Activated naive CD4-positive, alpha-beta T cell treated with anti-CD3 and anti-CD28 coated beads, Interleukin-2, amount 10 ng/mL, durations not matched to agents 7 days and 5 days (primary cell): ENCODE results near the gene CSNK1G2.

ENCODE experiments used
- CTCF ChIA-PET: fragments of 350-600 bp; sonication (Branson Sonifier 250); formaldehyde crosslinking; loops from one replicate; lab custom pipeline; 2021; ENCODE audit warnings: antibody characterized with exemption; lab: Charles Lee
- DNase-seq: peaks from one replicate; pipeline ENCODE4 v3.0.0-alpha.2; 2020
- H3K27ac Mint-ChIP-seq: one replicate; pipeline ENCODE4 v1.8.0; 2021; ENCODE audit warnings: mild to moderate bottlenecking, moderate library complexity, mixed read lengths
- H3K27me3 Mint-ChIP-seq: one replicate; pipeline ENCODE4 v1.8.0; 2021; ENCODE audit warnings: mild to moderate bottlenecking, mixed read lengths
- H3K36me3 Mint-ChIP-seq: one replicate; pipeline ENCODE4 v1.8.0; 2021; ENCODE audit warnings: mixed read lengths
- H3K4me1 Mint-ChIP-seq: one replicate; pipeline ENCODE4 v1.8.0; 2021; ENCODE audit warnings: mixed read lengths
- H3K4me3 Mint-ChIP-seq: one replicate; pipeline ENCODE4 v1.8.0; 2021; ENCODE audit warnings: mild to moderate bottlenecking, moderate library complexity, mixed read lengths
- H3K9me3 Mint-ChIP-seq: one replicate; pipeline ENCODE4 v1.8.0; 2021; ENCODE audit warnings: mixed read lengths

Gene CSNK1G2

DNA sequence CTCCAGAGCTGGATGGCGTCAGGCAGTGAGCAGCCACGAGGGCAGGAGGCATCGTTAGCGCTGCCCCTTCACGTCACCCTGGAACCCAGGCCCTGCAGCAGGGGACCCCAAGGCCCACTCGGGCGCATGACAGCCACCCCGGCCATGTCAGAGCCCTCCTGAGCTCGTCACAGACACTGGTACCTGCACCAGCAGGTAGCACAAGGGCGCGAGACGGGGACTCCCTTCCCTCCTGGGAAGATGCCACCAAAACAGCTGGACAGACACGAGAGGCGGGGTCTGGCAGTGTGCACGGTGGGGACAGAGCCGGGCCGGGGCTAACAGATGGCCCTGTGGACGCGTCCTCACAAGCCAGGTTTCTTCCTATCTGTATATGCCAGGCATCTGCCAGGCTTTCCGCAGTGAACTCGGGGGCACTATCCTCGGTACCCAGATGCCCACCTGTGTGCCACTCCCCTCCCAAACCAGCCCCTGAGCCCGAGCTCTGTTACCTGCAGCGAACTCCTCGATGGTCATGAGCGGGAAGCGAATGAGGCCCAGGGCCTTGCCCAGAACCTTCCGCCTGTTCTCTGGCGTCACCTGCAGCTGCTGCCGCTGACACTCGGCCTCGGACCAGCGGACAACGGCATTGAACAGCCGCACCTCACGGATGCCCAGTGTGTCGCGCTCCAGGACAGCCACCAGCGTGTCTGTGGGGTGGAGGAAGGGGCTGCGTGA is 48.7 kb downstream of the CSNK1G2 start:
- Mint-ChIP-seq H3K27ac (no peak overlapping the region), H3K4me3 (no peak overlapping the region)
- DNase-seq, result no peak

GRCh38 chr19:1990230-1991017 is 49.5 kb downstream of the CSNK1G2 start:
- H3K4me3 Mint-ChIP-seq, result no peak overlapping the region
- CTCF ChIA-PET, result no interaction called here
- H3K4me1 Mint-ChIP-seq, result no peaks in the 10 kb centered on the region
- DNase-seq, result no peak
- H3K27ac Mint-ChIP-seq, result no peak overlapping the region
- H3K36me3 Mint-ChIP-seq, result peaks cover 17% of the 10 kb centered on the region
- H3K27me3 Mint-ChIP-seq, result no peaks in the 10 kb centered on the region
- H3K9me3 Mint-ChIP-seq, result no peaks in the 10 kb centered on the region

More for the DNA sequence above, 48.7 kb downstream of the CSNK1G2 start:
- H3K9me3 Mint-ChIP-seq, result no peaks in the 10 kb centered on the region
- H3K4me1 Mint-ChIP-seq, result no peaks in the 10 kb centered on the region
- H3K36me3 Mint-ChIP-seq, result peaks cover 21% of the 10 kb centered on the region
- H3K27me3 Mint-ChIP-seq, result no peaks in the 10 kb centered on the region
- CTCF ChIA-PET, result no interaction called here

- Mint-ChIP-seq H3K27me3 (no peaks in the 10 kb centered on the region), H3K4me1 (no peaks in the 10 kb centered on the region), H3K4me3 (no peak overlapping the region), H3K36me3 (peaks cover 23% of the 10 kb centered on the region), H3K9me3 (no peaks in the 10 kb centered on the region), H3K27ac (no peak overlapping the region)
- CTCF ChIA-PET, result no interaction called here
- no peak for DNase-seq
Observed at GRCh38 chr19:1991018-1991913, 50.3 kb downstream of the CSNK1G2 start.

GRCh38 chr19:1992759-1993260 is 51.8 kb downstream of the CSNK1G2 start:
- Mint-ChIP-seq H3K27me3 (no peaks in the 10 kb centered on the region), H3K4me3 (no peak overlapping the region), H3K4me1 (no peaks in the 10 kb centered on the region), H3K9me3 (no peaks in the 10 kb centered on the region), H3K27ac (no peak overlapping the region), H3K36me3 (peaks cover 27% of the 10 kb centered on the region)
- CTCF ChIA-PET, result no interaction called here
- DNase-seq, result no peak

DNA sequence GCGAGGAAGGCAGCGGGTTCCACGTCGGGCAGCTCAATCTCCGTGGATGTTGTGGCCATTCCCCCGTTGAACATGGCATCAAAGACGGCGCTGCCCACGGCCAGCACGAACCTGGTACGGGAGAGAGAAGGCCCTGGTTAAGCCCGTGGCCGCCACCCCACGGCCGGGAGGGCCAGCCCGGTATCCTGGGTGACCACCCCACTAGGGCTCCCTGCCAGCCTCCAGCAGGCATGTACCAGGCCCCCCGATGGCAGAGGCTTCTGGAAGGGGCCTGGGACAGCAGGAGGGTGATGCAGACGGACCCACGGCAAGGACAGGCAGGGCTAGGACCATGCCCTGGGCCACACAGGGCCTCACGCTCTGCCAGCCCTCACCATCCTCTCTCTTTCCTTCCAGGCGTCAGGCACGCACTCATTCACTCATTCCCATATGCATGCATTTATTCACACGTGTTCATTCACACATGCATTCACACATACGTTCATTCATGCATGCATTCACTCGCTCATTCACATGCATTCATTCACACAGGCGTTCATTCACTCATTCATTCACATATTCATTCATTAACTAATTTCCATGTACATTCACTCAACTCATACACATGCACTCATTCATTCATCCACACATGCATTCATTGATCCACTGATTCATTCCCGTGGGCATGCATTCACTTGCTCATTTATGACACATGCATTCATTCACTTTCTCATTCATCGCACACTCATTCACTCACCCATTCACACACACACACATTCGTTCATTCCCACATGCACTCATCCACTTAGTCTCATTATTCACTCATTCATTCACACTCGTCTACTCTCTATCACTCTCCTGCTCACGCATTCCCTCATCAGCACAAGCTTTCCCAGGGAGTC is 56.6 kb downstream of the CSNK1G2 start:
- H3K27ac Mint-ChIP-seq, result no peak overlapping the region
- peaks cover 31% of the 10 kb centered on the region for H3K36me3 Mint-ChIP-seq
- no peaks in the 10 kb centered on the region for H3K9me3 Mint-ChIP-seq
- no peak overlapping the region for H3K4me3 Mint-ChIP-seq
- H3K27me3 Mint-ChIP-seq, result no peaks in the 10 kb centered on the region
- DNase-seq, result no peak
- CTCF ChIA-PET, result no interaction called here
- H3K4me1 Mint-ChIP-seq, result peaks cover 2% of the 10 kb centered on the region

DNA sequence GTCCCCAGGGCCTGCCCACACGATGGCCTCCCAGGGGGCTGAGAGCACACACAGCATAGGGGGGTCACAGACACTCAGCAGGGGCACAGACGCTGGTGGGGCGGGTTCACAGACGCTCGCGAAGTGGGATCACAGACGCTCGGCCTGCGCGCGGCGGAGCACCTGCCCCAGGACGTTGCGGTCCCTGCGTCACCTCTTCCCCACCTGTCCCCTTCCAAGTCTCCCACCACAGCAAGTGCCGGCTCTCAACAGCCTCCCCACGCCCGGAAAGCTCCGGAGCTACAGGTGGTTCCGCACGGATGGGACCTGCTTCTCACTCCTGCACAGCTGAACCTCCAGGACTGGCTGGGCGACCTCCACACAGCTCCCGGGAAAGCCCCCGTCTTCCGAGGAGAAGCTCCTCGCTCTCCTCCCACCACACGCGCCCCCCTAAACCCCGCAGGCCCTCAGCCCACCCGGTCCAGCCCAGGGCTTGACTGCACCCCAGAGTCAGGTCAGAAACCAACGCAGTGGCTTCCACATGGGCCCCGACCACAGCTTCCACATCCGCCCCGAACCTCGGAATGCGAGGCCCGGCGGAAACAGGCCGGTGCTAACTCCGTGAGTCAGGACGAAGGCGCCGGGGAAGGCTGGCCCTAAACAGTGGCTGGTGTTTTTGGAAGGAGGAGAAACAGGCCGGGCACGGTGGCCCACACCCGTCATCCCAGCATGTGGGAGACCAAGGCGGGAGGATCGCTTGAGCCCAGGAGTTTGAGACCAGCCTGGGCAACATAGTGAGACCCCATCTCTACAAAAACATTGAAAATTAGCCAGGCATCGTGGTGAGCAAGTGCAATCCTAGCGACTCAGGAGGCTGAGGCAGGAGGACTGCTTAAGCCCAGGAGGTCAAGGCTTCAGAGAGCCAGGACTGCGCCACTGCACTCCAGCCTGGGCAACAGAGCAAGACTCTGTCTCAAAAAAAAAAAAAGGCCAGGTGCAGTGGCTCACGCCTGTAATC is 58.0 kb downstream of the CSNK1G2 start:
- CTCF ChIA-PET, result interaction anchor here (0.7 kb wide), 1 partner anchor 71 kb away, joined by 3 read pairs; no protein-coding TSS in a partner anchor
- no peak for DNase-seq
- no peaks in the 10 kb centered on the region for H3K9me3 Mint-ChIP-seq
- peaks cover 2% of the 10 kb centered on the region for H3K4me1 Mint-ChIP-seq
- H3K36me3 Mint-ChIP-seq, result peaks cover 29% of the 10 kb centered on the region
- H3K4me3 Mint-ChIP-seq, result no peak overlapping the region
- no peak overlapping the region for H3K27ac Mint-ChIP-seq
- H3K27me3 Mint-ChIP-seq, result no peaks in the 10 kb centered on the region

- H3K4me1 Mint-ChIP-seq, result peaks cover 2% of the 10 kb centered on the region
- H3K9me3 Mint-ChIP-seq, result no peaks in the 10 kb centered on the region
- DNase-seq, result no peak
- H3K27ac Mint-ChIP-seq, result no peak overlapping the region
- no peaks in the 10 kb centered on the region for H3K27me3 Mint-ChIP-seq
- H3K4me3 Mint-ChIP-seq, result no peak overlapping the region
- peaks cover 27% of the 10 kb centered on the region for H3K36me3 Mint-ChIP-seq
- CTCF ChIA-PET, result no interaction called here
Observed at GRCh38 chr19:1999856-2000515, 59.0 kb downstream of the CSNK1G2 start.

DNA sequence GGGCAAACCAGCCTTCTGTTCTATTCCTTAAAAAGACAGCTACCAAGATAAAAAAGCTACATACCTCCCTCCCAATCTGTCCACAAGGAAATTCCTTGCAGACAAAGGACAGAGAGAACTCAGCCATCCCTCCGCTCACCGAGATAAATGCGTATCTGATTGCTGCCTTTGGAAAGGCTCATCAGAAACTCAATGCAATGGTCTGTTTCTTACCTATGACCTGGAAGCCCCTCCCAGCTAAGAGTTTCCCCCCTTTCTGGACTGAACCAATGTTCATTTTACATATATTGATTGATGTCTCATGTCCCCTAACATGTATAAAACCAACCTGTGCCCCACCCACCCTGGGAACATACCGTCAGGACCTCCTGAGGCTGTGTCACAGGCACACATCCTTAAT is 62.9 kb downstream of the CSNK1G2 start:
- CTCF ChIA-PET, result no interaction called here

DNA sequence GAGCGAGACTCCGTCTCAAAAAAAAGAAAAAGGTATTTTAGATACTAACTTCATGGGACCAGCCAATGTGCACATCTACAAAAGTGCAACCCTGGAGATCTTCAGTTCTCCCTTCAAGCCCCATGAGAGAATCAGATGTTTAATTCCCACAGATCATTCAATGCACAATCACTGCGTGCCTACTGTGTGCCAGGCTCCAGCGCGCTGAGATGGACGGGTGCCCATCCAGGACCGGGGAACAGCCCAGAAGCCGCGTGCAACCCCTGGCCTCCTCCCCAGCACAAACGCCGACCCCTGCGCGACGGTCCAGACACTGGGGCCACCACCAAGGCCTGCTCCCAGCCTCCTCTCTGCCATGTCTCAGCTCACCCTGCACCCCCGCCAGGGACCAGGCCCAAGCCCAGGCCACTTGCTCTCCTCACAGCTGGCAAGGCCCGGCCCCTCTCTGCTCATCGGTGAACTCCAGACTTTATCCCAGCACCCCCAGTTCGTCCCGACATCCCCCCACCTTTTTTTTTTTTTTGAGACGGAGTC is 69.2 kb downstream of the CSNK1G2 start:
- Mint-ChIP-seq H3K4me3 (no peak overlapping the region), H3K9me3 (no peaks in the 10 kb centered on the region), H3K27me3 (no peaks in the 10 kb centered on the region), H3K36me3 (peaks cover 15% of the 10 kb centered on the region), H3K4me1 (peaks cover 28% of the 10 kb centered on the region), H3K27ac (no peak overlapping the region)
- CTCF ChIA-PET, result no interaction called here
- no peak for DNase-seq

More for the DNA sequence above, 62.9 kb downstream of the CSNK1G2 start:
- H3K36me3 Mint-ChIP-seq, result peaks cover 11% of the 10 kb centered on the region
- H3K27me3 Mint-ChIP-seq, result no peaks in the 10 kb centered on the region
- H3K4me1 Mint-ChIP-seq, result peaks cover 7% of the 10 kb centered on the region
- peak overlapping the region; percentile 29 for H3K27ac Mint-ChIP-seq
- no peak for DNase-seq
- no peaks in the 10 kb centered on the region for H3K9me3 Mint-ChIP-seq
- no peak overlapping the region for H3K4me3 Mint-ChIP-seq

DNA sequence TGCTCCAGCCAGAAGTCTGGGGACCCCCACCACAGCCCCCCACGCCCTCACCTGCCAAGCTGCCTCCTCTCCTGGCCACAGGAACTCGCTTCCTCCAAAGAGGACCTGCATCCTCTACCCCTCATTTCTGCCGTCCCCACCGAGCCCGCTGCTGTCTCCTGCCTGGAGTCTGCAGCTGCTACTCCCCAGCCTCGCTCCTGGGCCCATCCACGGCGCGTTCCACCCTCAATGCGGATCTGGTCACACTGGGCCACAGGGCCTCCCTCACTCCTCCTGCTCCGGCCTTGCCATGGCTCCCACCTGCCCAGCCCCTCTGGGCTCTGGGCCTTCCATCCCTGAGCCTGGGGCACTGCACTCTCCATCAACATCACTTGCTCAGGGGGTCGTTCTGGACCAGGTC is 70.2 kb downstream of the CSNK1G2 start:
- peaks cover 28% of the 10 kb centered on the region for H3K4me1 Mint-ChIP-seq
- H3K27me3 Mint-ChIP-seq, result no peaks in the 10 kb centered on the region
- peaks cover 15% of the 10 kb centered on the region for H3K36me3 Mint-ChIP-seq
- H3K4me3 Mint-ChIP-seq, result no peak overlapping the region
- DNase-seq, result no peak
- H3K9me3 Mint-ChIP-seq, result no peaks in the 10 kb centered on the region
- CTCF ChIA-PET, result no interaction called here
- H3K27ac Mint-ChIP-seq, result no peak overlapping the region

DNA sequence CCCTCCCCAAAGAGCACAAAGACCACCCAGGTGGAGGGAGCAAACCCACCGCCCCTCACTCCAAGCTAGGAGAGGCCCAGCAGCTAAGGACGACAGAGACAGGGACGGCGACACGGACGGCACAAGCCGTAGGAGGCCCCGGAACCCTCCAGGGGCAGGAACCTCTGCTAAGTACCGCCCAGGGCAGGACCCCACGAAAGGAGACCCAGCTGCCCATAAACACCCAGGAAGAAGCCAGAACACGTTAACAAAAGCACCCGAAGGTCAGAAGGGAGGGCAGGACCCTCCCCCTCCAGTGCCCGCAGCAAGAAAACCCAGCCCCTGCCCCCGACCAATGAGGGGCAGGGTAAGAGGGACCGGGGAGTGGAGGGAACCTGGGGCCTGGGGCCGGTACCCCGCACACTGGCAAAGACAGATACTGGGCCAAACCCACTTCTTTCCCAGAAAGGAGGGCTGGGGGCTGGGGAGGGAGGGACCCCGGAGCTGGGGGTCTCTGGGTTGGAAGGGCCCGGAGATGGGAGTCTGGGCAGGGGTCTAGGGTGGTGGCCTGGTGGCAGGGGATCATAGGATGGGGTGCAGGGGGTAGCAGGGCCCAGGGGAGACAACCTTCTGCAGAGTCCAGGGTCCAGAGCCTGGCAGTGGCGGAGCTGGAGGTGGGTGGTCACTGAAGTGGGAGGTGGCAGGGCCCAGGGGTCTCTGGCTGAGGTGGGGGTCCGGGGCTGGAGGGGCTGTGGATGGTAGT is 72.1 kb downstream of the CSNK1G2 start:
- H3K36me3 Mint-ChIP-seq, result peaks cover 15% of the 10 kb centered on the region
- H3K27ac Mint-ChIP-seq, result no peak overlapping the region
- H3K4me3 Mint-ChIP-seq, result peak overlapping the region; percentile 70
- CTCF ChIA-PET, result no interaction called here
- no peak for DNase-seq
- no peaks in the 10 kb centered on the region for H3K27me3 Mint-ChIP-seq
- peaks cover 27% of the 10 kb centered on the region for H3K4me1 Mint-ChIP-seq
- no peaks in the 10 kb centered on the region for H3K9me3 Mint-ChIP-seq
